GM23338 (cell line): ENCODE measurements around the gene POLR2L. TPM values are rescaled to one million over a fixed set of nuclear protein-coding genes. Genes with fewer than 3 reads are reported as not detected.

Experiments
- ATAC-seq: fragments of 200-7000 bp; cut with Tn5 transposase; 3 replicates; pipeline ENCODE4 v1.9.1; 2020
- DNase-seq: peaks from one replicate; pipeline ENCODE4 v3.0.0-alpha.2; 2015; ENCODE audit warnings: low spot score
- H2AFZ ChIP-seq: fragments of 200-600 bp; sonication (generic); 2 replicates; pipeline ENCODE4 v1.8.0; 2016; ENCODE audit warnings: antibody characterized with exemption, mild to moderate bottlenecking, moderate library complexity
- H3F3A ChIP-seq: fragments of 200-600 bp; sonication (generic); replicated peaks from 2 replicates; pipeline ENCODE4 v1.8.0; 2017; ENCODE audit warnings: antibody characterized with exemption, mixed run types, low read depth
- H3K27ac ChIP-seq: fragments of 200-600 bp; sonication (generic); 2 replicates; pipeline ENCODE4 v1.6.1; 2016; ENCODE audit warnings: low read depth
- H3K27me3 ChIP-seq: fragments of 200-600 bp; sonication (generic); 2 replicates; pipeline ENCODE4 v1.8.0; 2016; ENCODE audit warnings: mild to moderate bottlenecking, mixed run types, moderate library complexity; ENCODE audit not compliant: insufficient read depth
- H3K36me3 ChIP-seq: fragments of 200-600 bp; sonication (generic); 2 replicates; pipeline ENCODE4 v1.8.0; 2016; ENCODE audit warnings: mild to moderate bottlenecking; ENCODE audit not compliant: insufficient read depth
- H3K4me1 ChIP-seq: fragments of 200-600 bp; sonication (generic); 2 replicates; pipeline ENCODE4 v1.8.0; 2016; ENCODE audit warnings: mild to moderate bottlenecking, moderate library complexity; ENCODE audit not compliant: insufficient read depth
- H3K4me2 ChIP-seq: fragments of 200-600 bp; sonication (generic); 2 replicates; pipeline ENCODE4 v1.7.1; 2017; ENCODE audit warnings: mixed run types
- H3K4me3 ChIP-seq: fragments of 200-600 bp; sonication (generic); 2 replicates; pipeline ENCODE4 v1.6.1; 2016; ENCODE audit warnings: mixed run types
- H3K79me2 ChIP-seq: fragments of 200-600 bp; sonication (generic); replicated peaks from 2 replicates; pipeline ENCODE4 v1.8.0; 2017; ENCODE audit warnings: mild to moderate bottlenecking; ENCODE audit not compliant: insufficient read depth
- H3K9me2 ChIP-seq: fragments of 200-600 bp; sonication (generic); 2 replicates; pipeline ENCODE4 v1.8.0; 2017; ENCODE audit not compliant: insufficient read depth
- H4K20me1 ChIP-seq: fragments of 200-600 bp; sonication (generic); replicated peaks from 2 replicates; pipeline ENCODE4 v1.8.0; 2017; ENCODE audit warnings: mild to moderate bottlenecking; ENCODE audit not compliant: insufficient read depth
- H3K27ac Mint-ChIP-seq: 2 replicates; pipeline ENCODE4 v1.8.0; 2020; ENCODE audit warnings: inconsistent platforms, mild to moderate bottlenecking, moderate library complexity, mixed read lengths
- H3K27me3 Mint-ChIP-seq: 3 replicates; pipeline ENCODE4 v1.8.0; 2022; ENCODE audit warnings: low read depth, mild to moderate bottlenecking, moderate library complexity, mixed read lengths, inconsistent platforms; ENCODE audit not compliant: insufficient read depth, poor library complexity
- H3K36me3 Mint-ChIP-seq: 3 replicates; pipeline ENCODE4 v1.8.0; 2021; ENCODE audit warnings: low read depth, mild to moderate bottlenecking, inconsistent platforms, moderate library complexity, mixed read lengths
- H3K4me1 Mint-ChIP-seq: 3 replicates; pipeline ENCODE4 v1.8.0; 2020; ENCODE audit warnings: mild to moderate bottlenecking, inconsistent platforms, mixed read lengths
- H3K4me3 Mint-ChIP-seq: 3 replicates; pipeline ENCODE4 v1.8.0; 2021; ENCODE audit warnings: moderate library complexity, mild to moderate bottlenecking, inconsistent platforms, mixed read lengths
- H3K9me3 Mint-ChIP-seq: 3 replicates; pipeline ENCODE4 v1.8.0; 2020; ENCODE audit warnings: moderate library complexity, mild to moderate bottlenecking, inconsistent platforms, mixed read lengths
- CREB1 ChIP-seq: fragments of 250-450 bp; sonication (Bioruptor Pico); IDR thresholded peaks from 2 replicates; pipeline ENCODE4 v1.5.0; 2020; ENCODE audit warnings: low read depth, mild to moderate bottlenecking, moderate library complexity
- EZH2phosphoT487 ChIP-seq: fragments of 200-600 bp; sonication (generic); IDR thresholded peaks from one replicate; pipeline ENCODE4 v1.8.1; 2018; ENCODE audit warnings: antibody characterized with exemption; ENCODE audit not compliant: unreplicated experiment
- JUNB ChIP-seq: IDR thresholded peaks from one replicate; pipeline ENCODE4 v1.6.1; 2016; ENCODE audit warnings: antibody characterized with exemption; ENCODE audit not compliant: unreplicated experiment
- NANOG ChIP-seq: IDR thresholded peaks from 2 replicates; pipeline ENCODE4 v1.6.1; 2016; ENCODE audit warnings: antibody characterized with exemption, borderline replicate concordance
- STAT1 ChIP-seq: IDR thresholded peaks from one replicate; pipeline ENCODE4 v1.6.1; 2016; ENCODE audit warnings: antibody characterized with exemption; ENCODE audit not compliant: unreplicated experiment
- ZNF114 ChIP-seq: fragments of 250-450 bp; sonication (Bioruptor Pico); IDR thresholded peaks from 2 replicates; pipeline ENCODE4 v1.5.0; 2020; ENCODE audit warnings: mild to moderate bottlenecking, moderate library complexity
- polyA plus RNA-seq: library from polyadenylated mRNA; unstranded; fragments of >200 nt; fragmentation: Nextera tagmentation; extraction: Ambion mirVana; gene quantifications from 2 replicates; pipeline ENCODE4 v1.2.1, GENCODE V29; 2016
- total RNA-seq: library from RNA; depleted of rRNA; stranded (reverse); fragments of >200 nt; shearing (Covaris generic); gene quantifications from 2 replicates; pipeline ENCODE4 v1.2.3, GENCODE V29; 2014
- TF ChIP-seq, protein P1 (sequence below): IDR thresholded peaks from one replicate; pipeline ENCODE4 v1.6.1; 2018; ENCODE audit warnings: antibody characterized with exemption; ENCODE audit not compliant: unreplicated experiment
- TF ChIP-seq, protein P2 (sequence below): IDR thresholded peaks from 2 replicates; pipeline ENCODE4 v1.6.1; 2016; ENCODE audit warnings: antibody characterized with exemption
- TF ChIP-seq, protein P3 (sequence below), 2 experiments: fragments of 200-600 bp in 1 of 2; sonication (generic) in 1 of 2; conservative IDR thresholded peaks; 2 replicates each; pipeline versions ENCODE4 v1.5.1 to v1.6.1; 2016 to 2017; ENCODE audit warnings: antibody characterized with exemption in 2 of 2, low read depth in 2 of 2, mild to moderate bottlenecking in 2 of 2, moderate library complexity in 1 of 2

Gene POLR2L
- total and polyA plus RNA-seq, 2 experiments from 2014 or later: 32.2 to 369 TPM

DNA sequence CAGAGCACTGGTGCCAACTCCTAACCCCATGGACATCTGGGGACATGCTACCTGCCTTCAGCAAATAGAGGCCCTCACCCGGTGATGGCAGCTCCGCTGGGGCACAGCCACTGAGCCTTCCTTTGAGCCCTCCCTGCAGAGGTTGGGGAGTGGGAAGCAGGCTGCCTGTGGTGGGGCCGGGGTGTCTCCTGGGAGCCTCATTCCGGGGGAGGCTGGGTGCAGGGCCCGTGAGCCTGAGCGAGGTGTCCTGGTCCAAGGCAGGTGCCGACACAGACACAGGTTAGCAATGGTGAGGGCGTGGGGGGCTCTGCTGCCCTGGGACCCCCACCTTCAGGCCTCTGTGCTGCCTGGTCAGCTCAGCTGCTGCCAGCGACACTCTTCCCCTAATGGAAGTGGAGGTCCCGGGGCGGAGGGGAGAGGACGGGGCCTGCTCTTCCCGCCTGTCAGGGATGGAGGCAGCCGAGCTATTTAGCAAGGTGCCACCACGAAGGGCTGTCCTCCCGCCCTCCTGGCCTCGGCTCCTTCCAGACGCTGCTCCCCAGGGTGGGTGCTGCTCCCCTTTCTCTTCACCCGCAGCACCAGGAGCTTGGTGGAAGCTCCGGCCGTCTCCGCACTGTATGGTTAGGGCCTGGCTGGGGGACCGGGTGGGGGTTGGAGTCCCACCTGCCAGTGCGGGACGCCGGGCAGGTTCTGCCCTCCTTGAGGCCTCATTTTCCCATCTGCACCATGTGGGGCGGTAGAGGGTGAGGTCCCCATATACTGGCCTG is 11.5 kb upstream of the POLR2L start:
- H3K27me3 ChIP-seq: no peaks in the 10 kb centered on the region
- H2AFZ ChIP-seq: no peak overlapping the region
- no peak overlapping the region for H3K4me3 Mint-ChIP-seq
- no peak overlapping the region for H3K27ac ChIP-seq
- H3K27ac Mint-ChIP-seq: no peak overlapping the region
- DNase-seq (peak; percentile 45), ATAC-seq (no peak)
- no peak for TF ChIP-seq JUNB
- no peak for TF ChIP-seq CREB1 (CRISPR knock-in tag)
- TF ChIP-seq NANOG: no peak
- TF ChIP-seq STAT1: no peak
- TF ChIP-seq, protein P1, sequence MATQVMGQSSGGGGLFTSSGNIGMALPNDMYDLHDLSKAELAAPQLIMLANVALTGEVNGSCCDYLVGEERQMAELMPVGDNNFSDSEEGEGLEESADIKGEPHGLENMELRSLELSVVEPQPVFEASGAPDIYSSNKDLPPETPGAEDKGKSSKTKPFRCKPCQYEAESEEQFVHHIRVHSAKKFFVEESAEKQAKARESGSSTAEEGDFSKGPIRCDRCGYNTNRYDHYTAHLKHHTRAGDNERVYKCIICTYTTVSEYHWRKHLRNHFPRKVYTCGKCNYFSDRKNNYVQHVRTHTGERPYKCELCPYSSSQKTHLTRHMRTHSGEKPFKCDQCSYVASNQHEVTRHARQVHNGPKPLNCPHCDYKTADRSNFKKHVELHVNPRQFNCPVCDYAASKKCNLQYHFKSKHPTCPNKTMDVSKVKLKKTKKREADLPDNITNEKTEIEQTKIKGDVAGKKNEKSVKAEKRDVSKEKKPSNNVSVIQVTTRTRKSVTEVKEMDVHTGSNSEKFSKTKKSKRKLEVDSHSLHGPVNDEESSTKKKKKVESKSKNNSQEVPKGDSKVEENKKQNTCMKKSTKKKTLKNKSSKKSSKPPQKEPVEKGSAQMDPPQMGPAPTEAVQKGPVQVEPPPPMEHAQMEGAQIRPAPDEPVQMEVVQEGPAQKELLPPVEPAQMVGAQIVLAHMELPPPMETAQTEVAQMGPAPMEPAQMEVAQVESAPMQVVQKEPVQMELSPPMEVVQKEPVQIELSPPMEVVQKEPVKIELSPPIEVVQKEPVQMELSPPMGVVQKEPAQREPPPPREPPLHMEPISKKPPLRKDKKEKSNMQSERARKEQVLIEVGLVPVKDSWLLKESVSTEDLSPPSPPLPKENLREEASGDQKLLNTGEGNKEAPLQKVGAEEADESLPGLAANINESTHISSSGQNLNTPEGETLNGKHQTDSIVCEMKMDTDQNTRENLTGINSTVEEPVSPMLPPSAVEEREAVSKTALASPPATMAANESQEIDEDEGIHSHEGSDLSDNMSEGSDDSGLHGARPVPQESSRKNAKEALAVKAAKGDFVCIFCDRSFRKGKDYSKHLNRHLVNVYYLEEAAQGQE: no peak
- TF ChIP-seq ZNF114 (CRISPR knock-in tag): no peak
- TF ChIP-seq, protein P2, sequence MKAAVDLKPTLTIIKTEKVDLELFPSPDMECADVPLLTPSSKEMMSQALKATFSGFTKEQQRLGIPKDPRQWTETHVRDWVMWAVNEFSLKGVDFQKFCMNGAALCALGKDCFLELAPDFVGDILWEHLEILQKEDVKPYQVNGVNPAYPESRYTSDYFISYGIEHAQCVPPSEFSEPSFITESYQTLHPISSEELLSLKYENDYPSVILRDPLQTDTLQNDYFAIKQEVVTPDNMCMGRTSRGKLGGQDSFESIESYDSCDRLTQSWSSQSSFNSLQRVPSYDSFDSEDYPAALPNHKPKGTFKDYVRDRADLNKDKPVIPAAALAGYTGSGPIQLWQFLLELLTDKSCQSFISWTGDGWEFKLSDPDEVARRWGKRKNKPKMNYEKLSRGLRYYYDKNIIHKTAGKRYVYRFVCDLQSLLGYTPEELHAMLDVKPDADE: no peak
- TF ChIP-seq, protein P3, sequence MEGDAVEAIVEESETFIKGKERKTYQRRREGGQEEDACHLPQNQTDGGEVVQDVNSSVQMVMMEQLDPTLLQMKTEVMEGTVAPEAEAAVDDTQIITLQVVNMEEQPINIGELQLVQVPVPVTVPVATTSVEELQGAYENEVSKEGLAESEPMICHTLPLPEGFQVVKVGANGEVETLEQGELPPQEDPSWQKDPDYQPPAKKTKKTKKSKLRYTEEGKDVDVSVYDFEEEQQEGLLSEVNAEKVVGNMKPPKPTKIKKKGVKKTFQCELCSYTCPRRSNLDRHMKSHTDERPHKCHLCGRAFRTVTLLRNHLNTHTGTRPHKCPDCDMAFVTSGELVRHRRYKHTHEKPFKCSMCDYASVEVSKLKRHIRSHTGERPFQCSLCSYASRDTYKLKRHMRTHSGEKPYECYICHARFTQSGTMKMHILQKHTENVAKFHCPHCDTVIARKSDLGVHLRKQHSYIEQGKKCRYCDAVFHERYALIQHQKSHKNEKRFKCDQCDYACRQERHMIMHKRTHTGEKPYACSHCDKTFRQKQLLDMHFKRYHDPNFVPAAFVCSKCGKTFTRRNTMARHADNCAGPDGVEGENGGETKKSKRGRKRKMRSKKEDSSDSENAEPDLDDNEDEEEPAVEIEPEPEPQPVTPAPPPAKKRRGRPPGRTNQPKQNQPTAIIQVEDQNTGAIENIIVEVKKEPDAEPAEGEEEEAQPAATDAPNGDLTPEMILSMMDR (conservative IDR thresholded peaks at IDR 0.05; ENCODE audit: low read depth in 2 of 2): 0 out of 4 replicates have a peak, but pooled peaks of 1 of the 2 experiments have one; percentile 10
- TF ChIP-seq EZH2phosphoT487: no peak
- peaks cover 32% of the 10 kb centered on the region for H3K4me1 Mint-ChIP-seq
- peaks cover 17% of the 10 kb centered on the region for H4K20me1 ChIP-seq
- H3K79me2 ChIP-seq: 0 out of 2 replicates have a peak, but pooled peaks cover 3% of the 10 kb centered on the region
- peaks cover 23% of the 10 kb centered on the region for H3K4me1 ChIP-seq
- H3K4me2 ChIP-seq: no peak overlapping the region
- peaks cover 9% of the 10 kb centered on the region for H3F3A ChIP-seq
- H3K27me3 Mint-ChIP-seq: peaks cover 12% of the 10 kb centered on the region
- H3K36me3 Mint-ChIP-seq: peaks cover 3% of the 10 kb centered on the region; the same call in 1 of the 3 replicates
- H3K9me3 Mint-ChIP-seq: no peaks in the 10 kb centered on the region
- H3K9me2 ChIP-seq: no peaks in the 10 kb centered on the region
- H3K36me3 ChIP-seq: no peaks in the 10 kb centered on the region
- H3K4me3 ChIP-seq: no peak overlapping the region
